Measurements from ENCODE around the gene CUL4A. TPM values are rescaled to one million over a fixed set of nuclear protein-coding genes. Genes with fewer than 3 reads are reported as not detected.

The CUL4A gene
- total and polyA plus RNA-seq, 2 donors (not counting 3 experiments of a cell fraction or from before 2014, with no cell fraction given) = 37.9 to 80.0 TPM

DNA sequence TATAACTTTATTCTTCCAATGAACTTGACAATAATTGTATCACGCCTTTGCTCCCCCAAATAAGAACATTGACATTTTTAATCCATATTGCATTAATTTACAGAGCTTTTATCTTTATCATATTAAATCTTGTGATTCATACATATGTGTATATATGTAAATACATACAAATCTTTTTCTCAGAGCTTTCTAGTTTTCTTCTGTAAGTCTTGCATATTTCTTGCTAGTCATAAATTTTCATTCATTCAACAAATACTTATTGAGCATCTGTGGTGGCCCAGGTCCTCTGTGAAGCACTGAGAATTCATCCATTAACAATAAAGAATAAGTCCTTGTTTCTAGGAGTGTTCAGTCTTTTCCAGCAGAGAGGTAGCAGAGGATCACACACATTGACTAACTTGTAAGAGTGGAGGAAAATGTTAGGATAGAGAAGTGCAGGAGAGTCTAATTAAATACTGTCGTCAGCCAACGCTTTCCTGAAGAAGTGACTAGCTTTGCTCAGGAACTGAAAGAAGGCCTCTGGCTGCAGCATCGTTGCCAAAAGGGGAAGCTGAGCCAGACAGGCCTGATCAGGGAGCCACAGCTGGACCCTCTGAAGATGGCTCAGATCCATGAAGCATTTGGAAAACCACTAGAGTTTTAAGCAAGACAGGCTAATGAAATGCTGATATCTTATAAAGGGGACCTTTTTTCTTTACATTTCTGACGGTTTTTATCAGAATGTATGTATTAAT, 49.1 kb downstream of the CUL4A start:
- dilution Hi-C loops (cut with MboI; ENCODE audit: extremely low pct_ligation_motif_present, low sequenced_read_pairs) (no loop called here), intact Hi-C loops (cut with micrococcal nuclease) (no loop called here)

More for the DNA sequence above, 49.1 kb downstream of the CUL4A start:
- no peaks in the 10 kb centered on the region for H3K79me2 ChIP-seq (ENCODE audit: control insufficient read depth, insufficient read depth, low read length)
- no peak overlapping the region for H2AFZ ChIP-seq (ENCODE audit: low read depth, low read length)
- H3K27ac ChIP-seq (ENCODE audit: insufficient read depth, low read depth, low read length) = no peak overlapping the region
- POLR2A ChIA-PET = no interaction called here
- no peaks in the 10 kb centered on the region for H3K9me1 ChIP-seq (replicated peaks; ENCODE audit: control insufficient read depth, extremely low read depth, insufficient read depth, low read length)
- FAIRE-seq (no peak), DNase-seq (ENCODE audit: low read depth, low spot score) (no peak)
- H3K4me2 ChIP-seq (ENCODE audit: insufficient read depth, low read length) = no peak overlapping the region
- H3K4me1 ChIP-seq (ENCODE audit: control insufficient read depth, extremely low read depth, insufficient read depth, low read length) = no peaks in the 10 kb centered on the region
- no peaks in the 10 kb centered on the region for H3K27me3 ChIP-seq (ENCODE audit: control insufficient read depth in 2 of 2, insufficient read depth in 2 of 2, low read length in 2 of 2)
- no peak overlapping the region for H3K4me3 ChIP-seq (replicated peaks in 1 of 3; ENCODE audit: insufficient read depth in 1 of 3, low read depth in 1 of 3, low read length in 3 of 3)
- TF ChIP-seq GATA2 (IDR thresholded peaks at IDR 0.05; ENCODE audit: insufficient read depth, insufficient read length, low read depth, low read length) = no peak
- no peak for TF ChIP-seq FOS (IDR thresholded peaks at IDR 0.05; ENCODE audit: borderline replicate concordance, insufficient read depth, low read length)
- no peak for TF ChIP-seq EZH2 (IDR thresholded peaks at IDR 0.05; ENCODE audit: borderline replicate concordance, low read depth, low read length, severe bottlenecking)
- TF ChIP-seq, protein P1, sequence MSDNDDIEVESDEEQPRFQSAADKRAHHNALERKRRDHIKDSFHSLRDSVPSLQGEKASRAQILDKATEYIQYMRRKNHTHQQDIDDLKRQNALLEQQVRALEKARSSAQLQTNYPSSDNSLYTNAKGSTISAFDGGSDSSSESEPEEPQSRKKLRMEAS (IDR thresholded peaks at IDR 0.05; ENCODE audit: insufficient read depth, insufficient read length) = no peak
- TF ChIP-seq, protein P2, sequence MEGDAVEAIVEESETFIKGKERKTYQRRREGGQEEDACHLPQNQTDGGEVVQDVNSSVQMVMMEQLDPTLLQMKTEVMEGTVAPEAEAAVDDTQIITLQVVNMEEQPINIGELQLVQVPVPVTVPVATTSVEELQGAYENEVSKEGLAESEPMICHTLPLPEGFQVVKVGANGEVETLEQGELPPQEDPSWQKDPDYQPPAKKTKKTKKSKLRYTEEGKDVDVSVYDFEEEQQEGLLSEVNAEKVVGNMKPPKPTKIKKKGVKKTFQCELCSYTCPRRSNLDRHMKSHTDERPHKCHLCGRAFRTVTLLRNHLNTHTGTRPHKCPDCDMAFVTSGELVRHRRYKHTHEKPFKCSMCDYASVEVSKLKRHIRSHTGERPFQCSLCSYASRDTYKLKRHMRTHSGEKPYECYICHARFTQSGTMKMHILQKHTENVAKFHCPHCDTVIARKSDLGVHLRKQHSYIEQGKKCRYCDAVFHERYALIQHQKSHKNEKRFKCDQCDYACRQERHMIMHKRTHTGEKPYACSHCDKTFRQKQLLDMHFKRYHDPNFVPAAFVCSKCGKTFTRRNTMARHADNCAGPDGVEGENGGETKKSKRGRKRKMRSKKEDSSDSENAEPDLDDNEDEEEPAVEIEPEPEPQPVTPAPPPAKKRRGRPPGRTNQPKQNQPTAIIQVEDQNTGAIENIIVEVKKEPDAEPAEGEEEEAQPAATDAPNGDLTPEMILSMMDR (IDR thresholded peaks at IDR 0.05; ENCODE audit: extremely low read depth in 1 of 2, insufficient read depth in 1 of 2, low read depth in 1 of 2, low read length in 2 of 2) = no peak
- TF ChIP-seq MYC (IDR thresholded peaks at IDR 0.05; ENCODE audit: low read depth, low read length) = no peak
- TF ChIP-seq POLR2A (IDR thresholded peaks at IDR 0.05; ENCODE audit: low read depth, low read length) = no peak
- TF ChIP-seq JUN (IDR thresholded peaks at IDR 0.05; ENCODE audit: borderline replicate concordance, insufficient read depth, insufficient read length, low read depth) = no peak
- no peak for TF ChIP-seq POLR2AphosphoS5 (IDR thresholded peaks at IDR 0.05; ENCODE audit: insufficient read depth, low read depth, low read length)
- no peak overlapping the region for H3K9ac ChIP-seq (replicated peaks; ENCODE audit: extremely low read depth, insufficient read depth, low read length)
- peaks cover 22 to 30% of the 10 kb centered on the region in 2 experiments for H3K36me3 ChIP-seq (ENCODE audit: control insufficient read depth in 2 of 2, extremely low read depth in 1 of 2, insufficient read depth in 2 of 2, low read length in 2 of 2)
- CTCF ChIA-PET = interaction anchor here (0.8 kb wide), 1 partner anchor 17 kb away, joined by 3 read pairs; no protein-coding TSS in a partner anchor
- H4K20me1 ChIP-seq (replicated peaks; ENCODE audit: control insufficient read depth, extremely low read depth, insufficient read depth, low read length) = no peaks in the 10 kb centered on the region
- no peaks in the 10 kb centered on the region for H3K9me3 ChIP-seq (replicated peaks; ENCODE audit: control insufficient read depth, insufficient read depth, low read length)
- no TSS peak for BruUV-seq (replicated peaks)

All from endothelial cell of umbilical vein (primary cell).